GM12878 (cell line): ENCODE measurements around the gene SLC12A6. TPM values are rescaled to one million over a fixed set of nuclear protein-coding genes. Genes with fewer than 3 reads are reported as not detected.
"Not testable (repeated sequence)": the region's sequence is repeated elsewhere in the genome, so short reads cannot be mapped to it uniquely, and the experiment has no call there.

Source experiments
- ATAC-seq: fragments of 200-7000 bp; cut with Tn5 transposase; 3 replicates; pipeline ENCODE4 v1.9.1; 2020; ENCODE audit warnings: mild to moderate bottlenecking, moderate library complexity
- BruUV-seq: library from RNA; stranded (reverse); fragments of 400-500 nt; replicated peaks from 2 replicates; lab custom pipeline; 2021; lab: Mats Ljungman, UMichigan
- CTCF ChIA-PET: fragments of 300-600 bp; sonication (Branson Sonifier 250); formaldehyde crosslinking; extraction: SDS; loops from one replicate; lab custom pipeline; 2021; ENCODE audit warnings: inconsistent platforms; lab: Yijun Ruan, JAX
- POLR2A ChIA-PET: fragments of 350-600 bp; formaldehyde crosslinking; extraction: SDS; loops from one replicate; lab custom pipeline; 2021; ENCODE audit warnings: inconsistent platforms; lab: Charles Lee
- RAD21 ChIA-PET: fragments of 300-600 bp; sonication (Branson Sonifier 250); formaldehyde crosslinking; loops from one replicate; lab custom pipeline; 2023; ENCODE audit warnings: antibody characterized with exemption; ENCODE audit not compliant: unreplicated experiment; lab: Charles Lee
- SMC1A ChIA-PET: fragments of 300-600 bp; sonication (Branson Sonifier 250); formaldehyde crosslinking; loops from one replicate; lab custom pipeline; 2023; ENCODE audit not compliant: unreplicated experiment, uncharacterized antibody; lab: Charles Lee
- DNase-seq: peaks from one replicate; pipeline ENCODE4 v3.0.0-alpha.2; 2011; ENCODE audit warnings: low read depth, low spot score
- FAIRE-seq: peaks from 3 replicates; lab custom pipeline; 2011; peaks lifted over from hg19 to GRCh38; lab: Jason Lieb, UNC
- H2AFZ ChIP-seq: 2 replicates; pipeline ENCODE4 v1.6.0; 2011; ENCODE audit warnings: low read depth, low read length, control low read depth; ENCODE audit not compliant: control insufficient read depth
- H3K27ac ChIP-seq: 2 replicates; pipeline ENCODE4 v1.5.1; 2011; ENCODE audit warnings: control low read depth; ENCODE audit not compliant: control insufficient read depth, insufficient read depth
- H3K27me3 ChIP-seq, 2 experiments: replicated peaks in 1 of 2; 2 replicates each; pipeline versions ENCODE4 v1.6.0 to v1.6.1; 2011; ENCODE audit warnings: low read length in 1 of 2; ENCODE audit not compliant: control insufficient read depth in 2 of 2, insufficient read depth in 2 of 2
- H3K36me3 ChIP-seq, 2 experiments: 2 replicates each; pipeline ENCODE4 v1.5.1; 2011; ENCODE audit warnings: low read length in 1 of 2; ENCODE audit not compliant: control insufficient read depth in 2 of 2, insufficient read depth in 2 of 2
- H3K4me1 ChIP-seq: 2 replicates; pipeline ENCODE4 v1.6.1; 2011; ENCODE audit warnings: mild to moderate bottlenecking, low read length, moderate library complexity, mixed read lengths; ENCODE audit not compliant: control insufficient read depth, insufficient read depth
- H3K4me2 ChIP-seq: 2 replicates; pipeline ENCODE4 v1.6.0; 2011; ENCODE audit warnings: control low read depth; ENCODE audit not compliant: control insufficient read depth, insufficient read depth
- H3K4me3 ChIP-seq: fragments of 200-600 bp; sonication (generic); 2 replicates; pipeline ENCODE4 v1.5.1; 2016
- H3K79me2 ChIP-seq: 2 replicates; pipeline ENCODE4 v1.6.0; 2011; ENCODE audit warnings: low read length; ENCODE audit not compliant: control insufficient read depth, insufficient read depth
- H3K9ac ChIP-seq: 2 replicates; pipeline ENCODE4 v1.8.0; 2011; ENCODE audit warnings: low read length, control low read depth, mixed read lengths; ENCODE audit not compliant: control insufficient read depth, insufficient read depth
- H3K9me3 ChIP-seq: replicated peaks from 3 replicates; pipeline ENCODE4 v1.5.1; 2011; ENCODE audit warnings: mild to moderate bottlenecking, low read length; ENCODE audit not compliant: control insufficient read depth, insufficient read depth
- H4K20me1 ChIP-seq: 2 replicates; pipeline ENCODE4 v1.6.0; 2011; ENCODE audit not compliant: control insufficient read depth, insufficient read depth
- EP300 ChIP-seq, 2 experiments: fragments of 150-350 bp in 1 of 2; IDR thresholded peaks; 2 replicates each; pipeline ENCODE4 v1.6.1; 2011 to 2012; ENCODE audit warnings: low read depth in 2 of 2, low read length in 2 of 2, borderline replicate concordance in 1 of 2, improper control_type of control experiment in 1 of 2, inconsistent platforms in 1 of 2; ENCODE audit not compliant: control insufficient read depth in 1 of 2
- NR2C1 ChIP-seq: fragments of 450-650 bp; IDR thresholded peaks from 2 replicates; pipeline ENCODE4 v1.6.1; 2017; ENCODE audit warnings: antibody characterized with exemption, mild to moderate bottlenecking, moderate library complexity
- RFX5 ChIP-seq: IDR thresholded peaks from 2 replicates; pipeline ENCODE4 v1.6.1; 2011; ENCODE audit warnings: low read depth, low read length, improper control_type of control experiment
- SIN3A ChIP-seq: IDR thresholded peaks from 2 replicates; pipeline ENCODE4 v1.6.1; 2012; ENCODE audit warnings: low read depth, low read length, improper control_type of control experiment
- USF1 ChIP-seq: IDR thresholded peaks from 2 replicates; pipeline ENCODE4 v1.6.1; 2011; ENCODE audit warnings: borderline replicate concordance, low read depth, mild to moderate bottlenecking, moderate library complexity, mixed read lengths, low read length; ENCODE audit not compliant: insufficient read depth; ENCODE audit errors: extremely low read length
- ZNF687 ChIP-seq: fragments of 450-650 bp; IDR thresholded peaks from 2 replicates; pipeline ENCODE4 v1.6.1; 2017; ENCODE audit warnings: mild to moderate bottlenecking, moderate library complexity
- WGBS: methylation state at CpG from one replicate; pipeline ENCODE4 v1.1.6; 2016; ENCODE audit warnings: low lambda C conversion rate; ENCODE audit not compliant: insufficient replicate concordance, insufficient coverage; ENCODE audit errors: missing lambda C conversion rate; 5-methylcytosine and 5-hydroxymethylcytosine counted together
- in situ Hi-C: fragments of 300-500 bp; cut with MboI; formaldehyde crosslinking; loops from 9 replicates; pipeline ENCODE4 v1.14.3; 2018; ENCODE audit warnings: mixed read lengths
- intact Hi-C: fragments of 100-400 bp; cut with micrococcal nuclease; formaldehyde crosslinking; loops from one replicate; pipeline ENCODE4 v1.14.2; 2022; ENCODE audit not compliant: unreplicated experiment
- polyA plus RNA-seq, 11 experiments: library from polyadenylated mRNA; depleted of rRNA in 4 of 11; unstranded in 6 of 11; stranded (reverse) in 5 of 11; fragments of >200 nt; fragmentation: Nextera tagmentation in 4 of 11; fragmentation: Illumina TruSeq in 1 of 11; extraction: Ambion mirVana in 4 of 11; extraction: Trizol in 1 of 11; gene quantifications; 1 replicate in 1 of 11; 2 replicates in 10 of 11; pipeline versions ENCODE4 v1.2.1 to v1.2.3, GENCODE V29; 2011 to 2016; ENCODE audit warnings: inconsistent platforms in 2 of 11, missing spikeins in 2 of 11, low read depth in 1 of 11
- total RNA-seq, 4 experiments: library from RNA; depleted of rRNA in 3 of 4; stranded (reverse); fragments of >200 nt in 3 of 4; fragmentation: Illumina TruSeq in 1 of 4; extraction: Trizol in 1 of 4; gene quantifications; 2 replicates each; pipeline versions ENCODE4 v1.2.1 to v1.2.3, GENCODE V29; 2013 to 2021

The SLC12A6 gene
- total and polyA plus RNA-seq, 10 of the 15 experiments (the other 5 are each of a cell fraction or from before 2014, with no cell fraction given) = 4.7 to 94.4 (median 34.2) TPM

GRCh38 chr15:34337557-34338306 lies at the start of gene SLC12A6 (continued):
- TF ChIP-seq ZNF687 = peak; percentile 71
- peak; percentile 38; the same call in 1 of the 2 replicates for TF ChIP-seq NR2C1
- no peak for TF ChIP-seq EP300 (IDR thresholded peaks at IDR 0.05; ENCODE audit: borderline replicate concordance in 1 of 2, control insufficient read depth in 1 of 2, low read depth in 2 of 2, low read length in 2 of 2)
- no peak for TF ChIP-seq RFX5
- TF ChIP-seq USF1 = no peak
- TF ChIP-seq SIN3A = no peak; the same call in 1 of the 2 replicates
- TF ChIP-seq, all 136 proteins: peak for 35

- H3K27me3 ChIP-seq, CTCF ChIA-PET, POLR2A ChIA-PET, H3K4me3 ChIP-seq, FAIRE-seq, H3K36me3 ChIP-seq, H2AFZ ChIP-seq, H3K9me3 ChIP-seq, ATAC-seq, DNase-seq, H3K79me2 ChIP-seq, H4K20me1 ChIP-seq, H3K4me1 ChIP-seq, RAD21 ChIA-PET, BruUV-seq, H3K4me2 ChIP-seq, in situ Hi-C loops, H3K9ac ChIP-seq, SMC1A ChIA-PET, H3K27ac ChIP-seq, intact Hi-C loops: not testable (repeated sequence)
- WGBS = no CpG with 5 or more reads among the region's 19 CpGs
Measured at GRCh38 chr15:34381829-34382521, 44.4 kb upstream of the SLC12A6 start.

- RAD21 ChIA-PET, H3K4me1 ChIP-seq, H3K4me3 ChIP-seq, H3K27ac ChIP-seq, intact Hi-C loops, POLR2A ChIA-PET, H3K4me2 ChIP-seq, H3K27me3 ChIP-seq, H2AFZ ChIP-seq, FAIRE-seq, in situ Hi-C loops, ATAC-seq, CTCF ChIA-PET, H3K36me3 ChIP-seq, H4K20me1 ChIP-seq, DNase-seq, H3K9ac ChIP-seq, BruUV-seq, H3K9me3 ChIP-seq, SMC1A ChIA-PET, H3K79me2 ChIP-seq: not testable (repeated sequence)
- WGBS = 96% methylated on average over 4 of the region's 4 CpGs
Measured at GRCh38 chr15:34380491-34380890, 42.9 kb upstream of the SLC12A6 start.
